GM19324 (cell line): Measurements from ENCODE around the gene CWC27.

ENCODE experiments used
- ATAC-seq: cut with Tn5 transposase; IDR thresholded peaks from one replicate; pipeline ENCODE4 v1.9.1; 2021; ENCODE audit warnings: mild to moderate bottlenecking, moderate library complexity; ENCODE audit not compliant: unreplicated experiment, low FRiP score

Gene CWC27

DNA sequence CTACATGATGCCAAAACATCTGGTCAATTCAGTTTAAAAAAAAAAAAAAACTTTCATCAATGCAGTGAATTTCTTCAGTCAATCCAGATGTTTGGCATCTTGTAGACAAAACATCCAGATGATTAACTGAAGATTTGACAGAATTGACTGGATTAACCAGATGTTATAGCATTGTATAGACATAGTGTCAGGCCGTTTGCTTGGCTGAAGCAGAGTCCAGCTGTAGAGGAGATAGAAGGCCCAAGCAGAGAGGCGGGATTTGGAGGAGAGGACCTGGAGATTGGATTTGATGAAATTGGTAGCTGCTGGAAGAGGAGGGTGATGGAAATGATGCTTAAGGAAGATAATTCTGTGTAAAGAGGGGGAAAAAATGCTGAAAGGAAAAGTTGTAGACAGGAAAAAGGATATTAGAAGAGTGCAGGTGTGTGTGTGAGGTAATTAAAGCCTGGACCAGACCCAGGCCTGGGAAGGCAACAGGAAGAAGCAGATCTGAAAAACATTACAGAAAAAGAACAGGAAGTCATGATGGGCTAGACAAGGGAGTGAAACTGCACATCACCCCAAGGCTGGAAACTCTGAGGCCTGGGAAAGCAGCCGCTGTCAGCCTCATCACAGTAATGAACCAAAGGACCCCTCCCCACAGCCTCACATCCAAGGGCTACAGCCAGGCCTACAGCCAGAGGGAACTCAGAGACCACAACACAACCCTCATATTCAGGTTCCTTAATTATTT, 258.3 kb downstream of the CWC27 start:
- no peak for ATAC-seq

DNA sequence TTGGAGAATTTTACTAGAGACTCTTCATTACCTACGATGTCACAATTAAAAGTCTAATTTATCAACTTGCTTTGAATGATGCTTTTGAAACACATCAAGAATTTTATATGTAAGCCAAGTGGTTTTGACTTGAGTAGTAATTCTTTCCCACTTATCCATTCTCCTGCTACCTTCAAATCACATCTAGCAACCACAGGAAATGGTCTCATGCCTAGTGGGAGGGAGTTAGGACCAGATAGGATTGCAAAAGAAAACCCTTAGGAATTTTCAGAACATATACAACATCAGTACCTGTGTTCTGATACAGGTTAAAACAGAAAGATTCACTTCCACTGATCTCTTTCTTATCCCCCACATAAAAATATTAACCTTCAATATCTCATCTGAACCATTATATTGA, 260.4 kb downstream of the CWC27 start:
- ATAC-seq: no peak

DNA sequence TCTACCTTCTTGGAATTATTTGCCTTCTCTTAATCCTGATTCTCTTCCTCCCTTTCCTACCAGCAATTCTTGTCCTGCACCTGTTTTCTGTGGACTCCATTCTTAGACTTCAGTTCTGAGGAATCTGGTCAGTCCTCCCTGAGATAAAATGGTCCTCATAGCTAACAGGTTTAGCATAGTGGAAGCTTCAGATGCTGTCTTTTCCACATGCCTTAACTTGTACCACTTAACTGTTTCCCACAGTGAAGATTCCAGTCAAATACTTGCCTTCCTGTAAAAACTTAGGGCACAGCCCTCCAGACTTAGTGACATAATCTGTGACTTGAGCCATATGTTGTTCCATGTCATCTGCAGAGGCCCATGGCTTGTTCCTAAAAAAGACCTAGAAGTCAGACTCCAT, 261.3 kb downstream of the CWC27 start:
- no peak for ATAC-seq

GRCh38 chr5:65032250-65032649, 263.5 kb downstream of the CWC27 start:
- ATAC-seq: no peak

- no peak for ATAC-seq
Measured at GRCh38 chr5:65034029-65034812, 265.5 kb downstream of the CWC27 start.

GRCh38 chr5:65034813-65035209, 266.1 kb downstream of the CWC27 start:
- ATAC-seq: no peak

DNA sequence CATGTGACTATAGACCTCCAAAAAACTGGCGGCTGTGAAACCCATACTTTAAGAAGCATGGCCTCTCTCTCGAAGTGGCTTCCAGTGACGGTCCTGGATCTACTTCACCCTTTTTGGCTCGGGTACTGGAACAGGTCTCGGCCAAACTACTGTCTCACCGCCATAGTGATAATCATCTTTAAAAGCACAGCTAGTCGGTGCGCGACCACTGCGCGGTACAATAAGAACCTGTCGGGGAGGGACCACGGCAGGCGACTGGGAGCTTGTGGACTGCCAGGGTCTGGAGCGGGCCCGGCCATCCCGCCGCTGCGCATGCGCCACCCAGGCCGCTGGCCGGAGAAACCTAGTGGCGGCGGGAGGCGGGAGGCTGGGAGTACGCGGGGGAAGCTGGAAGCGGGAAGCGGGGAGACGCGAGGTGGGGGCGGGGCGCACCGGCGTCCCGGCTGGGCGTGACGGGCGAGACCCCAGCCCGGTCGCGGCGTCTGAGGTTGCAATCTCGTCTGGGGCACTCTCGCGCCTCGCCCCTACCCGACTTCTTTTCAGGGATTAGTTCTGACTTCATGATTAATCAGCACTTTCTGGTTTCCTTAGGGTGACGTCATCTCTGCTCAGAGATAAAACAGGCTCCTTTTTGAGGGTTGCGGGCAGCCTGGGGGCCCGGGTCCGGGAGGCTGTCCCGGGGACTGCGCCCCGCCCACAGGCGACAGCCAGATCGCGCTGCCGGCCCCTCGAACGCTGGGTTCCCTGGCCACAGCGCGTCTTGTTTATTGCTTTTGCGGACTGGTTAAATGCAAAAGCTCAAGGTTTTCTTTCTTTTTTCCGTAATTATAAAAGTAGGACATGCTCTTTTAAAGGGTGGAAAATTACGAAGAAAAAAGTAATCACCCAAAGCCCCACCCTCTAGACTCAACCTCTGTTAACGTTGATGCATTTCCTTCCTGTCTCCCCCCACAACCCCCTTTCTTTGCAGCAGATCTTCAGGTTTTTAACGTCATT, 266.8 kb downstream of the CWC27 start:
- ATAC-seq: peak; percentile 92

GRCh38 chr5:65037831-65038815, 269.4 kb downstream of the CWC27 start:
- ATAC-seq: no peak

DNA sequence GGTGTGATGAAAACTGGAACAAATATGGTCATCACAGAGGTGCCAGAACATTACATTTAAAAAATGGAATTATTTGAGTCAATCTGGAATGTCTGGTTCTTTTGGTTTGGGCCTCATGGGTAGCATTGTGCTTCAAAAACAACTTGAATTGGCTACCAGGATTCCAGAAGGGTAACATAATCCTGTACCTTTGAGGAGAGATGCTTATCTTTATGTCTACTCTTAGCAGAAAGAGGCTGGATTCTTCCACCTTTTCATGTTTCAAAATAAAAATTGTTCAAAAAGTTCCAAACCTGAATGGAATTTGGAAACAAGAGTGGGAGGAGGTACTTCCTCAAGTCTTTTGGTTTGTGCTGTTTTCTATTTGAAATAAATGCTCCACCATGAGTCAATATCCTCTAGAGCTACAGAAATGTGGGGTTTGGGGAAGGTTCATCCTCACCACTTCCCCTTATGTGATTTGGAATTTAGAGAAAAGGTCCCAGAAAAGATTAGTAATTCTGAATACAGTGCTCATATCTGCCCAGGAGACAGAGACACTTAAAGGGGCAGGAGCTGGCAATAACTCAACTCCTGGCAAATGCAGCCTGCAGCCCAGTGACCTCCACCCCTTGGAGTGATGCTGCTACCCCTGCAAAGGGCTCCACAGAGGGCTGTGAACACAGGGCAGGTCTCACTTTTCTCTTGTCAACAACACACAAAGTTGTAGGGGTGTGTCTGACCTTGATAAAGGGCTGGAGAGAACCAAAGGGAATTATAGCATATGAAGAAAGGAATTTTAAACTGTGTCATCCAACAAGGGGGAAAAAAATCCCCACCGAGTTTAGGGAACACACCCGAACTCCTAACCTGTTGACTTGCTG, 272.8 kb downstream of the CWC27 start:
- no peak for ATAC-seq

DNA sequence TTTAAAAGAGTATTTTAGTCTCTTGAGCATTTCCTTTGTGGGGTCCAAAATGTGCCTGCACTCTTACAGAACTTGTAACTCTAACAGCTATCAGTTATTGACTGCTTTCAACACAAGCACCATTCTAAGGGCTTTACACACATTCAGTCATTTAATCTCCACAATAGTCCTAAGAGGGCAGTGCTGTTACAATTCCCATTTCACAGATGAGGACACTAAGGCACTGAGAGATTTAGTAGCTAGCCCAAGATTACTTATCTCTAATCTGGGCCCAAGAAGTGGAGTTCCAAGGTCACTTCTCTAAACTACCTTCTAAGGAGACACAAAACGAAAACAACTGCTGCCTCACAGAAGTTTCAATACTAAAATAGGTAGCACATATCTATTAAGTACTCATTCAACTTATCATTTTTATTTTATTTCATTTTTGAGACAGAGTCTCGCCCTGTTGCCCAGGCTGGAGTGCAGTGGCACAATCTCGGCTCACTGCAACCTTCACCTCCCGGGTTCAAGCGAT, 275.2 kb downstream of the CWC27 start:
- peak; percentile 78 for ATAC-seq

DNA sequence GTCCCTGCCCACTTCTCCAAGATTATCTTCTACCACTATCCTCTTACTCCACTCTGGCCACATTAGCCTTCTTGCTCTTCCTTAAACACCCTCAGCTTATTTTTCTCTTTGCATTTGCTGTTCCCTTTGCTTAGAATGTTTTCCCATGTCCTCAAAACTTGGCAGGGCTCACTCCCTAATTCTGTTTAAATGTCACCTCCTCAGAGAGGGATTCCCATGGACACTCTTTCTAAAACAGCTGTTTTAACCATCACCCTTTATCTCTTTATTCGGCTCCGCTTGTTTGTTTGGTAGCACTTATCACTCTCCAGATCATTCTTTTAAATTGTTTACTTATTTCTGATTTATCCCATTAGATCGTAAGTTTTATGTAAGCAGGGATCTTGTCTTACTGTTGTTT, 278.5 kb downstream of the CWC27 start:
- ATAC-seq: no peak

GRCh38 chr5:65047948-65048690, 279.4 kb downstream of the CWC27 start:
- ATAC-seq: no peak

- ATAC-seq: peak; percentile 52
Measured at GRCh38 chr5:65050140-65050539, 281.4 kb downstream of the CWC27 start.

GRCh38 chr5:65050826-65051498, 282.2 kb downstream of the CWC27 start:
- ATAC-seq: no peak

- ATAC-seq: no peak
Measured at GRCh38 chr5:65055938-65056337, 287.2 kb downstream of the CWC27 start.

- no peak for ATAC-seq
Measured at GRCh38 chr5:65059681-65060598, 291.2 kb downstream of the CWC27 start.
